ENCODE measurements around the gene LDLRAD3. TPM values are rescaled to one million over a fixed set of nuclear protein-coding genes. Genes with fewer than 3 reads are reported as not detected.
"Not testable (repeated sequence)": the region's sequence is repeated elsewhere in the genome, so short reads cannot be mapped to it uniquely, and the experiment has no call there.

The LDLRAD3 gene
- polyA plus RNA-seq, 4 donors = 21.3 to 27.8 (median 22.4) TPM

- not testable (repeated sequence) for DNase-seq (ENCODE audit: low read depth in 4 of 4, low spot score in 3 of 4)
Observed at GRCh38 chr11:36189735-36190134, 245.9 kb downstream of the LDLRAD3 start.

DNA sequence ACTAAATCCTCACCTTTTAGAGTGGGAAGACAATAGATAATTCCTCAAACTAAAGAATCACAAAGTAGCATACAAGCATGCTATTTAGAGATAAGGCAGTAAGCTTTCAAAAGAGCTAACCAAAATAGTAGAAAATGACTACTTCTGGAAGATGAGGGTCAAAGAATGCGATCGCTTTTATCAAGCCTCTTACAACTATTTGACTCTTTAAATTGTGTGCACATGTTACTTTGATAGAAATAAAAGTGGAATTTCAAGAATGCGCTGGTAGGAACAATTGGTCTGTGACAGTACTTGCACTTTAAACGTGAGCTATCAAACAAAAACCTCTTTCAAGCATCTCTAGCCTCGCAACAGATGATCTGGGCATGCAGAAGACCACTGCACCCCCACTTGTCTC lies 248.1 kb downstream of the LDLRAD3 start:
- no peak for DNase-seq (ENCODE audit: low read depth in 4 of 4, low spot score in 3 of 4)

DNA sequence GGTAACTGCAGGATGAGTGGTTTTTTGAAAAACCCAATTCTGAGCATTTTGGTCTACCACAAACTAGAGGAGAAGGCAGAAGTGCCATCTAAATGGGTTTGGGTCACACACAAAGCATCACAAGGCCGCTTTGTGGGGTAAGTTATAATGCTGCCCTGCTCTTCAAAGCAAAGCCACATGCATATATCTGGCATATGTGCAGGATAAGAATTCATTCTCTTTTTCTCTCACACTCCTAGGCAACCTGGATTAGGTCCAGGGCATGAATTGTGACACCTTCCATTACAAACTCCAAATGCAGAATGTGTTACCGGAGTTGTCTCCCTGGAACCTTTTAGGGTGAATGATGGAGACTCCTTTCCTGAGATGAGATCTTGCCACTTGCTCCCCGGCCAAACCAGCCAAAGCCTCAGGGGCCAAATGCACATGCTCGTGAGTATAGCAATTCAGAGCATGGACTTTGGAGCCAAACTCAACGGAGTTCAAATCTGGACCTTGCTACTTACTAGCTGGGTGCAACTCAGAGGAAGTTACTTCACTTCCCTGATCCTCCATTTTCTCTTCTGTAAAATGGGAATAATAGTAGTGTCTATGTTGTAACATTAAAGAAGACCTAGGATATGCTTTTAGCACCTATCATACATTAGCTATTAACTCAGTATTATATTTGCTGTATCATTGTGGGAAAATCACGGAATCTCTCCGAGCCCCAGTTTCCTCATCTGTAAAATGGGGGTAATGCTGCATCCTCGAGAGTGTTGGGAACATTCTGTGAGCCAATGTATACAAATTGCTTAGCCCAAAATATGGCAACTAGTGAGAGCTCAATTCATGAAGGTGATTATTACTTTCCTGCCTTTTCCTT lies 248.8 kb downstream of the LDLRAD3 start:
- no peak for DNase-seq (ENCODE audit: low read depth in 4 of 4, low spot score in 3 of 4)

DNA sequence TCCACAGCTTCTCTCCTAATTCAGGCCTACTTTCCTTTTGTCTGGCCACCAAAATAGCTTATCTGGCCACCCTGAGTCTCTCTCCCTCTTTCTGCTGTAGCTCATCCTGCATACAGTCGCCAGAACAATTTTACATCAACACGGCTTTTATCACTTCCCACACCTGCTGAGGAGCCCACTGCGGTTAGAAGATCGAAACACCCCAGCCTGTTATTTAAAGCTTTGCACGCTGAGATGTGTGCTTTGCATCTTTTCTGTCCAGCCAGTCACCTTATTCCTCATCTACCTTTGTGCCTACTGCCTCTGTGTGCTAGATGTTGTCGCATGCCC lies 249.4 kb downstream of the LDLRAD3 start:
- DNase-seq (ENCODE audit: low read depth in 4 of 4, low spot score in 3 of 4) = no peak

DNA sequence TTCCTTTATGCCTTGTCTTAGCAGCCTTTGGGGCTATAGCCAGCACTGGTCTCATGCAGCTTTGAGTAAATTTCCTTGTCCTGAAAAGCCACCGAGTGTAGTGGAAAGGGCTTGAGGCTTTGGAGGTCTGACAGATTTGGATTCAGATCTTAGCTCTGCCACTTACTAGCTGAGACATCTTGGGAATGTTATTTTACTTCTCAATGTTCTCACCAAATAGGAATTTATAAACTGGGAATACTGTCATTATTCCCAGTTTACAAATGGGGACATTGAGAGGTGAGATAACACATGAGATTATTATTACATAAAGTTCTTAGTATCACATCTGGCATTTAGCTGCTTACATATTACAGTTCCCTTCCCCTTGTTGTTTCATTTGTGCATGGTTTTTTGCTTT lies 249.9 kb downstream of the LDLRAD3 start:
- DNase-seq (ENCODE audit: low read depth in 4 of 4, low spot score in 3 of 4) = no peak

DNA sequence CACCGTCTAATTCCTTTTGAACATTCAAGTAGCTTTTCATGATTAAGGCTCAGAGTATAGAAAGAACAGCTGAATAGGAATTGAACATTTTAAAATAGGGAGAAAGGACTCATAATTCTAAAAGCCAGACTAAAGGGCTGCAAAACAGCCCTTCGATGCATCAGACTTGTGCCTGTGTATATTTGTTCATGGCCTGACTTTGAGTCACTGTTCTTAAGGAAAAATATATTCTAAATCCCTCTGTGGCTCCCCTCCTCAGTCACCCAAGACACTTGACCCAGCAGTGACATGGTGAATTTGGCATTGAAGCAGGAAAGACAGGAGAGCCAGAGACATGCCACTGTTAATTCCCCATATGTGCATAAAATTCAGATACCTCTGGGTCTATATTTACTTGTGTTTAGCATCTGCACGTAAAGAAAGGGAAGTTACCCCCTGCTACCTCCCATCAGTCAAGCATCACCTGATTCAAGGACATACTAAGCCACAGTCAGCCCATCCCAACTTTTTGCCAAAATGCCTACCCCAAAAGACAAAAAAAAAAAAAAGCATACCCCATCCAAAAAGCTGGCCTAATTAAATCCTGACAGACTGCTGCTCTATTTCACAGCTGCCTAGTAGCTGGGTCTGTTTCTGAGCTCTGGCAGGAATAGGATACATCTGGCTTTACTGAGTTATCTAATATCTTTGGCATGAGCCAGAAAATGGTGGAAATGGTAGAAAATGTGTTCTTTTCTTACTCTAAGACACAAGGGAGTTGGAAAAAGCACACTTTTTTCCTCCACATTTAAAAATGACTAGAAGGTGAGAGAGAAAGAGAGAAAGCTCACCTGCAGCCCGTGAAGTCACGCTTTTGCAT lies 251.9 kb downstream of the LDLRAD3 start:
- no peak for DNase-seq (ENCODE audit: low read depth in 4 of 4, low spot score in 3 of 4)

DNA sequence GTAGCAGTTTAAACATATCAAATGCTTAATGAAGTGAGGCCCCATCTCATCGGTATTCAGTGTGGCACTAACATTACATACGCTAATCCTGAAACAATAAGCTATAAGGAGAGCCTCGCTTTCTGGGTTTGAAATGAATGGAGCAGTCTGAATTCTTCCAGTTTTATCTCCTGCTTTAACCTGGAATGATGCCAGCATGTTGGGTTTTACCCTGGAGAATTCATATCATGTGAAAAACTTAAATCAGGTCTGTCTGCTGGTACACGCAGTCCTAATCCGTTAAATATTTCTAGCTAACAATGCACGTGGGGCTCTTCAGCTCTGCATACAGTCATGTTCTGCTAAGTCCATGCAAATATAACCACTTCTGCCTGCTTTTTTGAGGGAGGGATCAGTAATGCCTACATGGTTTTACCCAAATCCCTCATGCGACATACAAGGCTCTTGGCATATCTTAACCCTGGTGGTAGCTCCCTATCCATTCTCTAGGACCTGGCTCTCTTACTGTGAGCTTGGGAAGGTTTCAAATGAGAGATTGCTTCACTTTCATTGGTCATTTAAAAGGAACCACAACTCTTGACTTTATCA lies 252.6 kb downstream of the LDLRAD3 start:
- DNase-seq (ENCODE audit: low read depth in 4 of 4, low spot score in 3 of 4) = no peak

DNA sequence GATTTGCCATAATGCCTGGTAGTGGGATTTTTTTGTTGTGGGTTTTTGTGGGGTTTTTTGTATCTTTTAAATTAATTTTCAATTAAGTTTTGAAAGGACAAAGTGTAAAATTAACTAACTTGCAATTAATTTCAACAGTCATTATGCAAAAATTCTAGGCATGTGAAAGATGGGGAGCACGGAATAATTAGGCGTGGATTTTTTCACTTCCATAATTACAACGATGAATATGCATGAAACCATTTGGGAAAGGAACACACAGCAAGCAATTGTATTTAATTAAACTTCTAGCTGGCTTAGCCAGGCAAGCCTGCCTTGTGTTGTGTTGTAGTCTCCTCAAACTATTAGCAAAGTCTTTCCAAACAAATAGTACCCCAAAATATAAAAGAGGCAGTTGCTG lies 257.5 kb downstream of the LDLRAD3 start:
- no peak for DNase-seq (ENCODE audit: low read depth in 4 of 4, low spot score in 3 of 4)

GRCh38 chr11:36205536-36205935 lies 261.7 kb downstream of the LDLRAD3 start:
- DNase-seq (ENCODE audit: low read depth in 4 of 4, low spot score in 3 of 4) = no peak

GRCh38 chr11:36210529-36210928 lies 266.7 kb downstream of the LDLRAD3 start:
- no peak for DNase-seq (ENCODE audit: low read depth in 4 of 4, low spot score in 3 of 4)

DNA sequence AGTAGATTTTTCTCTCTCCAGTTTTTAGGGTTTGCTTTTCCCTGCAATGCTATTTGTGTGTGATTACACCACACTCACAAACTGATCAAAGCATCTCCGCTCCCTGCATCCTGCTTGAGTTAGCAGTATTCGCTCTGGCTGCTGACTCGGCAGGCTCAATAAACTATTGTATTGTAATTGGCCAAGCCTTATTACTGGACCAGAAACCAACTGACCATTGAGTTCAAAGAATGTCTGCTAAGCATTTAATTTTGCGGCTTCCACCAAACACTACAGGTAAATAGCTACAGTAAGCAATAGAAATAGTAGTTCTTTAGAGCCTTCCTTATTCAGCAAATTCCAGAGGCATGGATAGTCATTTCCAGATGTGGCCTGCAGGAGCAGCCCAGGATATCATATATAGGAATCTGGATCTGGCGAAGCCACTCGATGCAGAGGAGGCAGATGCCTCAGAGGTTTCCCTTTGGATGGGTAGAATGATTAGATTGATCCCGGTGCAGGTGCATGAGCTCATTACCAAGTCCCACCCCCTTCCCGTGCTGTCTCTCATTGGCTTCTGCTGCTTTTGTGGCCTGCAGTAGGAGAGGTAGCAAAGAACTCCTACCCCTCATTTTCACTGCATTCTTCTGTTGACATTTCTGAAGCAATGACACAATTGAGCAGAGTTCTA lies 268.0 kb downstream of the LDLRAD3 start:
- no peak for DNase-seq (ENCODE audit: low read depth in 4 of 4, low spot score in 3 of 4)

- no peak for DNase-seq (ENCODE audit: low read depth in 4 of 4, low spot score in 3 of 4)
Observed at GRCh38 chr11:36212564-36213392, 268.9 kb downstream of the LDLRAD3 start.

- no peak for DNase-seq (ENCODE audit: low read depth in 4 of 4, low spot score in 3 of 4)
Observed at GRCh38 chr11:36213393-36213840, 269.6 kb downstream of the LDLRAD3 start.

- no peak for DNase-seq (ENCODE audit: low read depth in 4 of 4, low spot score in 3 of 4)
Observed at GRCh38 chr11:36214480-36214879, 270.6 kb downstream of the LDLRAD3 start.

DNA sequence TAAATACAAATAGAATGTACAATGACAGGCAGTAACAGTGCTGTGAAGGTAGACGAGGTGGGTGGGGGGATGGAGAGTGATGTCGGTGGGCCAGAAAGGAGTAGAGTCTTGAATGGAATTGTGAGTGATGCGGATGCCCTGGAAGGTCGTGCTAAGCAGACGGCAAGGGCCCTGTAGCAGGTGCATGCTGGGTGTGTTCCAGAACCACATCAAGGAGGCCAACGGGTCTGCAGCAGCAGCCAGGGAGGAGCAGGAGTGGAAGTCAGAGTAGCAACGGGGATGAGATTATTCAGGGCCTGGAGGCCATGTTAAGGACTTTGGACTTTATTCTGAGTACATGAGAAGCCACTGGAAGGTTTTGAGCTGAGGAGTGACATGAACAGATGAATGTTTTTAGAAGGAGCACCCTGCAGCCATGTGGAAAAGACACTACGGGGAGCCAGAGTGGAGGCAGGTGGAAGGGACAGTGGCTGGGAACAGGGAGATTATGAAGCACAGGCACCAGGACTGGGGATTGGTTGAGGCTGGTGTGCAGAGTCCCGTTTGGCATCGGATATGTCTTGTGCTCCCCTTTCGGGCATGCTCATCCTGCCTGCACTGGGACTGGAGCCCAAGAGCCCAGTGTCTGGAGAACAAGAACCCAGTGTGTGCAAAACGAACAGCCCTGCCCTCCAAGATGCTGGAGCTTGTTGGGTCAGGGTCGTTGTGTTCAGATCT lies 271.3 kb downstream of the LDLRAD3 start:
- no peak for DNase-seq (ENCODE audit: low read depth in 4 of 4, low spot score in 3 of 4)

DNA sequence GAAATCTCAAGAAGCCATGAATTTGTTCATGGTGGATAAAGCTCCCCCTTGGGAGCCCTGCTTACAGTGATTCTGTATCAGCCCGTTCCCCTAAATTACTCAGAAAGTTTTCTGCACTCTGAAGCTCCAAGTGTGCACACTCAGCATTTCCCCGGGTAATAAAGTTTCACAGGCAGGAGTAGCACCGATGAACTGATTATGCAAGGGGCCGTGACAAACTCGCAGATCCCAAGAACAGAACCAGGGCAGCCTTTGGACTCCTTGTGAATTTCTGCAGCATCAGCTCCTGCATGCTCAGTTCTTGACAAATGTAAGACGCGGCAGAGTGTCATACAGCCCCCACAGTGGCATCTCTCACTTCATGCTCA lies 271.8 kb downstream of the LDLRAD3 start:
- DNase-seq (ENCODE audit: low read depth in 4 of 4, low spot score in 3 of 4) = no peak

GRCh38 chr11:36216061-36216615 lies 272.3 kb downstream of the LDLRAD3 start:
- no peak for DNase-seq (ENCODE audit: low read depth in 4 of 4, low spot score in 3 of 4)

GRCh38 chr11:36218283-36218921 lies 274.5 kb downstream of the LDLRAD3 start:
- DNase-seq (ENCODE audit: low read depth in 4 of 4, low spot score in 3 of 4) = no peak

GRCh38 chr11:36219996-36220395 lies 276.1 kb downstream of the LDLRAD3 start:
- DNase-seq (ENCODE audit: low read depth in 4 of 4, low spot score in 3 of 4) = no peak

All from left renal pelvis (tissue), 4 donors.